Activated T-cell treated with anti-CD3 and anti-CD28 coated beads, Interleukin-2, amount 50 U/mL, for 4 hours (primary cell): Measurements from ENCODE around the gene PRELID3B. TPM values are rescaled to one million over a fixed set of nuclear protein-coding genes. Genes with fewer than 3 reads are reported as not detected.
"Not testable (repeated sequence)": the region's sequence is repeated elsewhere in the genome, so short reads cannot be mapped to it uniquely, and the experiment has no call there.

Source experiments
- ATAC-seq, 2 donors: fragments of 200-7000 bp; cut with Tn5 transposase; one replicate each; pipeline ENCODE4 v1.10.0; 2021
- DNase-seq: peaks from one replicate; pipeline ENCODE4 v3.0.0-alpha.2; 2020
- H3K27me3 Mint-ChIP-seq: one replicate; pipeline ENCODE4 v1.8.0; 2021; ENCODE audit warnings: low read depth, mixed read lengths
- H3K36me3 Mint-ChIP-seq: one replicate; pipeline ENCODE4 v1.8.0; 2022; ENCODE audit warnings: mixed read lengths; ENCODE audit not compliant: insufficient read depth
- H3K4me1 Mint-ChIP-seq: one replicate; pipeline ENCODE4 v1.8.0; 2021; ENCODE audit warnings: low read depth, mixed read lengths
- H3K4me3 Mint-ChIP-seq: one replicate; pipeline ENCODE4 v1.8.0; 2021; ENCODE audit warnings: mild to moderate bottlenecking, moderate library complexity, mixed read lengths
- H3K9me3 Mint-ChIP-seq: one replicate; pipeline ENCODE4 v1.8.0; 2021; ENCODE audit warnings: mixed read lengths
- total RNA-seq, 3 donors: library from RNA; stranded (reverse); gene quantifications; one replicate each; pipeline ENCODE4 v1.2.1, GENCODE V29; 2021

PRELID3B gene
- total RNA-seq, 3 donors from 2014 or later: 147 to 174 (median 160) TPM

DNA sequence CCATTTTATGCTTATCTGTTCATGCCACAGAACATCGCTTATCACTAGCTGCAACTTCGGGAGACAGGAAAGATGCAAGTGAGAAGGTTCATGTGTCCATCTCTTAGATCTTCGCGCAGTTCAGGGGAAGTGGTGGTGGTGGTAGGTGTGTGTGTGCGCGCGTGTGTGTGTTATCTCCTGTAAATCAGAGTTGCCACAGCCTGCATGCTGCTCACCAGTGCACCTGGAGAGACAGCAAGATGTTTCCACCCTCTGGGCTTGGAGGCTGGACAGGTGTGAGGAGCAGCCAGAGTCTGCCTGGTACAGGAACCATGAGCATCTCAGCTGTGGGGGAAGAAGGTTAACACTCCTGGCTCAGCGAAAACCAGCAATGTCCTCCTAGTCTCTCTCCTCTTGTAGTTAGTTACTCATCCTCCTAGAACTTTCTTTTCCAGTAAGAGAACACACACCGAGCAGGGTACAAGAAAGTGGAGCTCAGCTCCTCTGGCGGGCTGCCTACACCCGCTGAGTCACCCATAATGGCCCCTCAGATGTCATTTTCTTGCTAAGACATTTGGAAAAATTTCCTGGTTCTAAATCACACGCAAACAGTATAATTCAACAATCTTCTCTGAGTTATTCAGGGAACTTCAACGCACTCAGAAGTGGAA lies 28.5 kb downstream of the PRELID3B start:
- Mint-ChIP-seq H3K9me3 (no peaks in the 10 kb centered on the region), H3K4me3 (no peak overlapping the region), H3K36me3 (no peaks in the 10 kb centered on the region), H3K27me3 (no peaks in the 10 kb centered on the region), H3K4me1 (peaks cover 44% of the 10 kb centered on the region)
- ATAC-seq (peak; percentile 59 to 60), DNase-seq (no peak)

DNA sequence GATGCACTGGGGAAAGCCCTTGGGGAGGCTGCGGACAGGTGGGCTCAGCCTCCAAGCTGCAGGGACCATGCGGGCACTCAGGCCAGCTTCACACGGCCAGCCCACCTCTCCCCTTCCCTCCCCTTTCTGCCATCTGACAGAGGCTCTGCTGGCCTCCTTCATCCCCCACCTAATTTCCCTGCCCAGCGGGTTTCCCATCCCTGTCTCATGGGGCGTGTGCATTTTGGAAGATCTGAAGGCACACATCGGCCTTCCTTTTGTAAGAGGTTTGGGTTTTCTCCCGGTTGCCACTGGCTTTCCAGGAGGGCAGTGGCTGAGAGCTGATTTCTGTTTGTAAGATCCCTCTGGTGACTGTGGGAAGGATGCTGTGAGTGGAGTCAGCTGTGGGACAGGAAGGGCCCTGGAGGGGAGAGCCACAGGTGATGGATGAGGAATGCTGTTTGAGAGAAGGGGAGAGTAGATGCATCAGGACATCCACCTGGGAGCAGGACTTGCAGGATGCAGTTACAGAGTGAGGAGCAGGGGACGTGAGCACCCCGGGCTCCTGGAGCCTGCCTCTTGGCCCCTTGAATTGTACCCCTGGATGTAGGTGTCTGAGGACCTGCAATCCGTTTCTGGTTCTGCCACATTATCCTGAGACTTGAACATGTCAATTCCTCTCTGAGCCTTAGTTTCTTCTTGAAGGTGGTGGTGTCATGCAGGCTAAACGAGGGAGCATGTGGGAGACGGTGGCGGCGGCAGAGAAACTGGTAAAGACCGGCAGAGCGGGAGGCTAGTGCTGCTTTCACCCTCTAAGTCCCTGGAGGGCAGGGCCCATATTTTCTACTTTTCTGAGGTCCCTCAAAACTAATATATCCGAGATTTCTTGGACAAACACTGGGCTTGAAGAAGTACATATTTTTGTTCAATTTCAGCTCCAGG lies 29.3 kb downstream of the PRELID3B start:
- Mint-ChIP-seq H3K4me1 (peaks cover 44% of the 10 kb centered on the region), H3K4me3 (no peak overlapping the region), H3K36me3 (no peaks in the 10 kb centered on the region), H3K9me3 (no peaks in the 10 kb centered on the region), H3K27me3 (no peaks in the 10 kb centered on the region)
- DNase-seq (no peak), ATAC-seq (no peak)

DNA sequence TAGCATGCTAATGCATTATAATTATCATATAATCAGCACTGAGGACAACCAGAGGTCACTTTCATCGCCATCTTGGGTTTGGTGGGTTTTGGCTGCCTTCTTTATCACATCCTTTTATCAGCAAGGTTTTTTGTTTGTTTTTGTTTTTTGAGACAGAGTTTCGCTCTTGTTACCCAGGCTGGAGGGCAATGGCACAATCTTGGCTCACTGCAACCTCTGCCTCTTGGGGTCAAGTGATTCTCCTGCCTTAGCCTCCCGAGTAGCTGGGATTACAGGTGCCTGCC lies 30.8 kb downstream of the PRELID3B start:
- ATAC-seq, DNase-seq, H3K4me3 Mint-ChIP-seq, H3K36me3 Mint-ChIP-seq, H3K9me3 Mint-ChIP-seq, H3K27me3 Mint-ChIP-seq: not testable (repeated sequence)
- peaks cover 35% of the 10 kb centered on the region for H3K4me1 Mint-ChIP-seq

- no peak for DNase-seq
- Mint-ChIP-seq H3K4me1 (peaks cover 29% of the 10 kb centered on the region), H3K4me3 (no peak overlapping the region), H3K27me3 (no peaks in the 10 kb centered on the region), H3K36me3 (no peaks in the 10 kb centered on the region), H3K9me3 (no peaks in the 10 kb centered on the region)
- ATAC-seq: no peak
These were observed 31.4 kb downstream of the PRELID3B start for GRCh38 chr20:59010995-59011873.

- no peaks in the 10 kb centered on the region for H3K27me3 Mint-ChIP-seq
- peaks cover 34% of the 10 kb centered on the region for H3K4me1 Mint-ChIP-seq
- no peak overlapping the region for H3K4me3 Mint-ChIP-seq
- H3K9me3 Mint-ChIP-seq: no peaks in the 10 kb centered on the region
- no peak for ATAC-seq
- H3K36me3 Mint-ChIP-seq: no peaks in the 10 kb centered on the region
- DNase-seq: no peak
These were observed 32.1 kb downstream of the PRELID3B start for GRCh38 chr20:59010321-59010994.

DNA sequence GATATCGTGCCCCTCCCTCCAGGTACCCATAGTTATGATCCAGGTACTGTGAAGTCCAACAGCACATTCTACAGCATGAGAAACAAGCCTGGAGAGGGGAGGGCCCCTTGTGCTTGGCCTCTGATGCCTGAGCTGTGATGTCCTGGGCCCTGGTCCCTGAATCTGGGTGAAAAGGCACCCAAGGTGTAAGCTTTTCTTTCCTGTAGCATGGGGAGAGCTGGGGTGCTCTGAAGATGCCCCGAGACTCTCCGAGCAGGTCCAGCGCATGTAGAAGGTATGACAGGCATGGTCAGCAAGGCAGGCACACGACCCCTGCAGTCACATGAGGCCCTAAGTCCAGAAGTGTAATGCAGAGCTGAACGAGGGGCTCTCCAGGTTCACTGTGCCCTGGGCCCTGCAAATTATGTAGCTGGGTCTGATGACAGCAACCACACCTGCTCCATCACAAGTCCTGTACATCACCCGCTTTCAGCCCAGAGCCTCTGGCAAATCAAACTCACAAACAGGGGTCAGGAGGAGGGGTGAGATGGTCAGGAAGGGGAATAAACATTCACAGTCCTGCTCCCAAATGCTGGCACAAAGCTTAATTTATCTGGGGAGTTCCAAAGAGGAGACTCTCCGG lies 33.8 kb downstream of the PRELID3B start:
- Mint-ChIP-seq H3K27me3 (no peaks in the 10 kb centered on the region), H3K4me1 (peaks cover 39% of the 10 kb centered on the region), H3K9me3 (no peaks in the 10 kb centered on the region), H3K4me3 (no peak overlapping the region), H3K36me3 (no peaks in the 10 kb centered on the region)
- DNase-seq (no peak), ATAC-seq (no peak)

GRCh38 chr20:59007665-59008511 lies 34.7 kb downstream of the PRELID3B start:
- Mint-ChIP-seq H3K9me3 (no peaks in the 10 kb centered on the region), H3K27me3 (no peaks in the 10 kb centered on the region), H3K4me1 (peaks cover 40% of the 10 kb centered on the region), H3K36me3 (no peaks in the 10 kb centered on the region), H3K4me3 (peak overlapping the region; percentile 79)
- DNase-seq (no peak), ATAC-seq (no peak)

DNA sequence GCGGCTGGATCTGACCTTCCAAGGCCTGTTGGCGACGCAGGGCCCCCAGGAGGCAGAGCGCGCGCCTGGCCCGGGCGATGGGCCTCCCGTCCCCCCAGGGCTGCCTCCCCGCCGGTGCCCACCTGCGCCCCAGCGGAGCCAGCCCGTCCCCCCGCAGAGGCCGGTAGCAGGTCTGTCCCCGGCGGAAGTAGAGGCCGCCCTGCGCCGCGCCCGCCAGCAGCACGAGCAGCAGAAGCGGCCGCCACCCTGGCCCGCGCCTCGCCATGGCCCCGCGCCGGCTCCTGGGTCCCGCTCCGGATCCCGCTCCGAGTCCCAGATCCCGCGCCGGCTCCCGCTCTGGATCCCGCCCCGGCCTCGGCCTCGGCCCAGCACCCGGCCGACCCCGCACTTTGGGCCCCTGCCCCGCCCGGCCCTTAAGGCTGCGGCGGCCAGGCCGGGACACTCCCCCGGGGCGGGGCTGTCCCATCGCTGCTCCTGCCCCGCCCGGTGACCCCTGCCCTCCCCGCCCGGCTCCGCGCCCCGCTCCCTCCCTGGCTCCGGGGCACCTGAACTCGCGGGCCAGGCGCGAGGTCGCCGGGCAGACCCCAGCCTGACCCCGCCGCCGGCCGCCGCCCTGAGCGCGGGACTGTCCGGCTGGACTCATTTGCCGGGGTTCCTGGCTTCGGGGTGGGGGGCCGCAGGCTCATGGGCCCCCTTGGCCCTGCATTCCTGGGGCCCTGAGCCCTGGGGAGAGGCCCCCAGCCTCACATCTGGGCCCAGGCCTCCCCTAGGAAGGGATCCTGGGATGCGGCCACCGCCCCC lies 35.5 kb downstream of the PRELID3B start, which contains the start of gene CTSZ:
Gene CTSZ (minus strand): TSS at position 391 of the 801 bp plus-strand sequence. CDS start 126 bp downstream, at position 265.
- Mint-ChIP-seq H3K9me3 (no peaks in the 10 kb centered on the region), H3K36me3 (no peaks in the 10 kb centered on the region), H3K27me3 (no peaks in the 10 kb centered on the region), H3K4me3 (peak within 1 kb of the TSS; percentile 79), H3K4me1 (peaks cover 44% of the 10 kb centered on the region)
- ATAC-seq (peak; percentile 78 to 82), DNase-seq (no peak)

- no peaks in the 10 kb centered on the region for H3K27me3 Mint-ChIP-seq
- peak; percentile 12 to 16 for ATAC-seq
- H3K9me3 Mint-ChIP-seq: no peaks in the 10 kb centered on the region
- peak overlapping the region; percentile 77 for H3K4me3 Mint-ChIP-seq
- peaks cover 41% of the 10 kb centered on the region for H3K4me1 Mint-ChIP-seq
- no peaks in the 10 kb centered on the region for H3K36me3 Mint-ChIP-seq
- DNase-seq: no peak
These were observed 36.3 kb downstream of the PRELID3B start for GRCh38 chr20:59006167-59006863.

DNA sequence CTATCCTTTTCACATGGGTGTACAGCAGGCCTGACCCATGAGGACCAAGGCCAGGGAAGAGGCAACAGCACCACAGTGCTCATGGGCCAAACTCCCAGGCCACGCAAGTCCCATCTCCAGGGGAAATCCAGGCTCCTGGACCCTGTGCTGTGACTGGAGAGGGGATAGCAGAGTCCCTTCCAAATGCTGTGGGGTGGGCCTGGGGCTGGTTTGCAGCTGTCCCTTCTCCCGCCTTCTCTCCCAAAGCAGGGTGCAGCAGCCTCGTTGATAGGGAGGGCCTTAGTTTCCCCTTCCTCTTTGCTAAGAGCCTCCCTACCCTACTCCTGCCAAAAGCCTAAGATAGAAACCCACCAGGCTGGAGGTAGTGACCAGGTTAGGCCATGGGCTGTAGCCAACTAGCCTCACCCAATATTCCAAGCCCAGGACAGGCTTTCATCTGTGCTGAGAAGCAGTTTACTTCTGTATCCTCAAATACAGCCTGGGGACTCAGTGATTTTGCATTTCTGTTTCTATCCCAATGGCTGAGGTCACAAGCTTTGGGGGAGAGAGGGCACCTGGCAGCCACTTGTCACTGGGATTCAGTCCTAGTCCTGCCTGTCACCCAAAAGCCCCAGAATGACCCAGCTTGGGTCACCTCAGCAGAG lies 36.9 kb downstream of the PRELID3B start:
- DNase-seq: no peak
- Mint-ChIP-seq H3K4me3 (peak overlapping the region; percentile 77), H3K9me3 (no peaks in the 10 kb centered on the region), H3K4me1 (peaks cover 40% of the 10 kb centered on the region), H3K36me3 (no peaks in the 10 kb centered on the region), H3K27me3 (no peaks in the 10 kb centered on the region)
- no peak for ATAC-seq

GRCh38 chr20:59004763-59005522 lies 37.6 kb downstream of the PRELID3B start:
- H3K4me1 Mint-ChIP-seq: peaks cover 40% of the 10 kb centered on the region

More at GRCh38 chr20:59004763-59005522, 37.6 kb downstream of the PRELID3B start:
- no peaks in the 10 kb centered on the region for H3K36me3 Mint-ChIP-seq
- peak; percentile 7 to 26 for ATAC-seq
- DNase-seq: no peak
- peak overlapping the region; percentile 77 for H3K4me3 Mint-ChIP-seq
- H3K27me3 Mint-ChIP-seq: no peaks in the 10 kb centered on the region
- no peaks in the 10 kb centered on the region for H3K9me3 Mint-ChIP-seq
